Heart left ventricle (tissue), 16 donors: ENCODE data around the gene TMEM176A. TPM values are rescaled to one million over a fixed set of nuclear protein-coding genes. Genes with fewer than 3 reads are reported as not detected.
A peak's percentile ranks its signal among the peaks of the same experiment; 100 is the strongest.

Source experiments
- ATAC-seq, 4 donors: fragments of 200-7000 bp; cut with Tn5 transposase; one replicate each; pipeline ENCODE4 v1.9.1; 2020 to 2022; ENCODE audit warnings: moderate library complexity in 4 of 4, mild to moderate bottlenecking in 3 of 4, moderate number of reproducible peaks in 1 of 4
- DNase-seq, 5 donors: peaks; one replicate each; pipeline ENCODE4 v3.0.0-alpha.2; 2020
- H3K27ac ChIP-seq, 12 donors: fragments of 200-600 bp; sonication (generic) in 4 of 12; one replicate each; pipeline versions ENCODE4 v1.5.0 to v1.8.0; 2016 to 2022; ENCODE audit warnings: mild to moderate bottlenecking in 2 of 12
- H3K27me3 ChIP-seq, 9 donors: fragments of 200-600 bp; sonication (generic) in 2 of 9; one replicate each; pipeline versions ENCODE4 v1.5.1 to v1.8.0; 2016 to 2022; ENCODE audit warnings: mild to moderate bottlenecking in 3 of 9
- H3K36me3 ChIP-seq, 9 donors: fragments of 200-600 bp; sonication (generic) in 2 of 9; one replicate each; pipeline versions ENCODE4 v1.5.0 to v1.8.0; 2018 to 2022; ENCODE audit warnings: mild to moderate bottlenecking in 2 of 9
- H3K4me1 ChIP-seq, 12 donors: fragments of 200-600 bp; sonication (generic) in 4 of 12; one replicate each; pipeline versions ENCODE4 v1.5.0 to v1.8.0; 2016 to 2022; ENCODE audit warnings: mild to moderate bottlenecking in 3 of 12
- H3K4me3 ChIP-seq, 12 donors: fragments of 200-600 bp; sonication (generic) in 4 of 12; one replicate each; pipeline versions ENCODE4 v1.5.0 to v1.8.0; 2017 to 2022; ENCODE audit warnings: mild to moderate bottlenecking in 9 of 12, moderate library complexity in 4 of 12
- H3K9me3 ChIP-seq, 12 donors: fragments of 200-600 bp; sonication (generic) in 4 of 12; one replicate each; pipeline versions ENCODE4 v1.5.0 to v1.8.0; 2016 to 2022; ENCODE audit warnings: mild to moderate bottlenecking in 1 of 12
- POLR2A ChIP-seq, 2 donors: fragments of 450-650 bp; IDR thresholded peaks; one replicate each; pipeline ENCODE4 v1.6.1; 2017; ENCODE audit warnings: antibody characterized with exemption in 2 of 2, mild to moderate bottlenecking in 2 of 2, moderate library complexity in 2 of 2
- WGBS, 4 donors: extraction: QIAGEN DNeasy Blood & Tissue Kit in 2 of 4; methylation state at CpG; one replicate each; pipeline versions ENCODE4 v1.1.5 to v1.1.7; 2013 to 2018; 5-methylcytosine and 5-hydroxymethylcytosine counted together
- intact Hi-C, 10 donors: fragments of 100-400 bp; cut with DNase I; formaldehyde crosslinking; loops; one replicate each; pipeline versions ENCODE4 v1.11.1 to v1.14.2; 2022
- polyA plus RNA-seq, 2 donors: library from polyadenylated mRNA; stranded (reverse); fragments of 200-250 nt; gene quantifications; one replicate each; pipeline ENCODE4 v1.2.3, GENCODE V29; 2013
- total RNA-seq, 9 donors: library from RNA; depleted of rRNA in 2 of 9; stranded (reverse); fragments of >200 nt in 2 of 9; fragmentation: NEBNext Ultra II Directional in 3 of 9; extraction: Animal tissue kit (Norgen Biotek cat#: 25700) in 3 of 9; gene quantifications; one replicate each; pipeline versions ENCODE4 v1.1.0 to v1.2.4, GENCODE V29; 2016 to 2023
- TF ChIP-seq, protein P1 (sequence below), 12 donors: fragments of 200-600 bp; sonication (generic) in 4 of 12; IDR thresholded peaks; one replicate each; pipeline versions ENCODE4 v1.5.0 to v1.8.0; 2018 to 2022; ENCODE audit warnings: antibody characterized with exemption in 12 of 12, mild to moderate bottlenecking in 5 of 12
- donor health status: ischemic (EF 13 %, LVEDD 7.1; RV severe dilation, severe dysfunction).
- donor health status: healthy with polysubstance abuse.
- donor health status: DM: no; HTN: yes; CAD: no.
- donor health status: DM: no; HTN: no; CAD: no.
- donor health status: ischemic (EF 25% LVEDD 6.9; RV normal size, moderate dysfunction).
- donor health status: ischemic (EF 25% LVEDD 5.7; RV mildly dilated, moderate dysfunction).
- donor health status: healthy.
- donor health status: DM: yes; HTN: yes; CAD: no.
- donor health status: ischemic (EF 35%, LVEDD 5.7; RV mildly dilated, moderate dysfunction).
- donor health status: nonischemic (EF 11% LVEDD 7.7; RV severe dilation, severe dysfunction).
- donor health status: DM: yes; HTN: yes; CAD: no.
- donor health status: PGD.
- donor health status: ischemic (EF 29% LVEDD 5.4; RV normal size, mild dysfunction).
- donor health status: nonischemic (EF 23%, LVEDD 6.1; RV moderate dilation, normal function).

The TMEM176A gene
- total and polyA plus RNA-seq, 11 donors: 10.2 to 77.1 (median 29.7) TPM

DNA sequence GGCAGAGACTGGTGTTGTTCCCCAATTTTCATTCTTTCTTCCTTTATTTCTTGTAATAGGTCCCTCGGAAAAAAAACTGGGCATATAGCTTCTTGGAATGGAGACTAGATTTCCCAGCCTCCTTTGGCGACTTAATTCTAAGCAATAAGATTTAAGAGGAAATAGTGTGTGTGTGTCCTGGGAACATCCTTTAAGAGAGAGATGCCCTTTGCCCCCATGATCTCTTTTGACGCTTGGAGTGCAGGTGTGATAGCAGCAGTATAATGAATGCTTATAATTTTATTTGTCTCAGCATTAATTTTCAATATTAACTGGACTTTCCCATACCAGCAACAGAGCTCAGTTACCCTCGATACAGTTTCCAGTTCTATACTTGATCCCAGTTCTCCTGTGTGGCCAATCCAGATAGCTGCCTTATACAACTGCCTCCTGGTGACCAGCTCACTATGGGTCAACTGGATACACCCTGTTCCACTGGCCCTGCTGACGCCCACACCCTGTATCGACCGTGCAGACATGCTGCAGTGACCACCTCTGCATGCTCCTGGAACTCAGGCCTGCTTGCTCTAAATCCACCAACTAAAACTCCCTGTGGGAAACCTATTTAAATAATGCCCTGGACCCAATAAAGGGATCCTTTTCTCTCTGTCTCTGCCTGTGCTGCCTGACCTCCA lies 13.9 kb downstream of the TMEM176A start:
- Histone ChIP-seq H3K4me1 (no peaks in the 10 kb centered on the region), H3K27ac (no peak overlapping the region), H3K27me3 (no peaks in the 10 kb centered on the region), H3K36me3 (no peaks in the 10 kb centered on the region), H3K9me3 (peaks cover 0 to 22% (median 9%) of the 10 kb centered on the region in 12 donors), H3K4me3 (no peak overlapping the region)
- intact Hi-C loops: no loop called here
- DNase-seq: no peak
- no peak for TF ChIP-seq POLR2A (IDR thresholded peaks at IDR 0.05)
- TF ChIP-seq, protein P1, sequence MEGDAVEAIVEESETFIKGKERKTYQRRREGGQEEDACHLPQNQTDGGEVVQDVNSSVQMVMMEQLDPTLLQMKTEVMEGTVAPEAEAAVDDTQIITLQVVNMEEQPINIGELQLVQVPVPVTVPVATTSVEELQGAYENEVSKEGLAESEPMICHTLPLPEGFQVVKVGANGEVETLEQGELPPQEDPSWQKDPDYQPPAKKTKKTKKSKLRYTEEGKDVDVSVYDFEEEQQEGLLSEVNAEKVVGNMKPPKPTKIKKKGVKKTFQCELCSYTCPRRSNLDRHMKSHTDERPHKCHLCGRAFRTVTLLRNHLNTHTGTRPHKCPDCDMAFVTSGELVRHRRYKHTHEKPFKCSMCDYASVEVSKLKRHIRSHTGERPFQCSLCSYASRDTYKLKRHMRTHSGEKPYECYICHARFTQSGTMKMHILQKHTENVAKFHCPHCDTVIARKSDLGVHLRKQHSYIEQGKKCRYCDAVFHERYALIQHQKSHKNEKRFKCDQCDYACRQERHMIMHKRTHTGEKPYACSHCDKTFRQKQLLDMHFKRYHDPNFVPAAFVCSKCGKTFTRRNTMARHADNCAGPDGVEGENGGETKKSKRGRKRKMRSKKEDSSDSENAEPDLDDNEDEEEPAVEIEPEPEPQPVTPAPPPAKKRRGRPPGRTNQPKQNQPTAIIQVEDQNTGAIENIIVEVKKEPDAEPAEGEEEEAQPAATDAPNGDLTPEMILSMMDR (IDR thresholded peaks at IDR 0.05): no peak
- WGBS, 4 donors: 73 to 84% (median 80%) methylated on average over 7 of the region's 7 CpGs
- ATAC-seq: no peak

DNA sequence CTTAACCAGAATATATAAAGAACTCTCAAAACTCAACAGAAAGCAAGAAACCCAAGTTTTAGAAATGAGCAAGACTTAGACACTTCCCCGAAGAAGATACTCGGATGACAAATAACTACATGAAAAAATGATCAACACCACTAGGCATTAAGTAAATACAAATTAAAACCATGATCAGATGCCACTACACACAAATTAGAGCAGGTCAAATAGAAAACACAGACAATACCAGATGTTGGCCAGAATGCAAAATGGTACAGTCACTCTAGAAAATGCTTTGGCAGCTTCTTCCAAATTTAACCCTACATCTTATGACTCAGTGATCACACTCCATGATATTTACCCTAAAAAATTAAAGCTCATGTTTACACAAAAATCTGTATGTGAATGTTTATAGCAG lies 18.4 kb downstream of the TMEM176A start:
- ATAC-seq (no peak), DNase-seq (no peak)
- Histone ChIP-seq H3K27ac (no peak overlapping the region), H3K4me3 (no peak overlapping the region), H3K4me1 (peaks cover 0 to 17% (median 7%) of the 10 kb centered on the region in 12 donors), H3K9me3 (peaks cover 0 to 28% (median 10%) of the 10 kb centered on the region in 12 donors), H3K27me3 (no peaks in the 10 kb centered on the region), H3K36me3 (no peaks in the 10 kb centered on the region)
- TF ChIP-seq, protein P1 (IDR thresholded peaks at IDR 0.05): no peak
- no peak for TF ChIP-seq POLR2A (IDR thresholded peaks at IDR 0.05)
- 92 to 98% (median 96%) methylated on average over 2 of the region's 2 CpGs for WGBS, 4 donors
- intact Hi-C loops: no loop called here

DNA sequence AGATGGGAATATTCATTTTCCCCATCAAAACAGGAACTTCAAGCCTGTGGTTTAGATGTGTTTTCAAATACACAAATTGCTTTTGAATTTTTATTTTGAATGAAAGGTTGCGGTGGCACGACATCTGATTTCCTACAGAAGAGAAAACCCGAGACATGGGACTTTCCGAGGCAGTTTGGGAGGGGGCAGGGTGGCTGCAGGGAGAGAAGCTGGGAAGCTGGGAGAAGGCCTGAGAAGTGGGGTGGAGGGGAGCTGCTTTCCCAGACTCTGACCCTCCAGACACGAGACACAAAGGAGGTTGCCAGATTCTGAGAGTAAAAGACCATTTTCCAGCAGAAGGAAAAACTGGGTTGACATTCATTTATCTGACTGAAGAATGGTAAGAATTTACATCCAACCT lies 19.6 kb downstream of the TMEM176A start:
- 31 to 51% (median 37%) methylated on average over 5 of the region's 5 CpGs for WGBS, 4 donors

DNA sequence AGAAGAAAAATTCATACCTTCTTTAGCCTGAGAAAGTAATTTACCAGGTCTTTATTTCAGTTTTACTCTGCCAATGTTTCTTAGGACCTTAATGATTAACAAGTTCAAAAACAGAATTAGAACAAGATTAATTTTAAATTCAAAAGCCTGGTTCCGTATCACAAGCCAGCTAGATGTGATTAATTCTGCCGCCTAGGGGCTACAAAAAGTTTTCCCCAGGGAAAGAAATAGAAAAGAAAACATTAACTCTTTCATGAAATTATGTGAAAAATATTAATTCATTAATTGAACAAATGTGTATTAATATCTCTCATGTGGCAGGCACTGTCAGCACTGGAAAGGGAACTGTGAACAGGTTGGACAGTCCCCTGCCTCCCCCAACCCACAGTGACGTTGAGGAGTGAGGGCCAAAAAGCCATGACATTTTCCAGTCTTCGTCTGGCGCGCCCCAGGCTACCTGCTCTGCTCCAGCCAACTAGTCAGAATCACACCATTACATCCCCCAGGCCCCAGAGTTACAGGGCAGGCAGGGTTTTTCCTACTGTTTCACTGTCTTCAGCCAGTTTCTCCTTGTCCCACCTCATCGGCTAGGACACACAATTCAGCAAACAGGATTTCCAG lies 20.1 kb downstream of the TMEM176A start:
- WGBS, 4 donors: 29 to 60% (median 49%) methylated on average over 7 of the region's 7 CpGs

More for the DNA sequence above, 19.6 kb downstream of the TMEM176A start:
- Histone ChIP-seq H3K27me3 (no peaks in the 10 kb centered on the region), H3K9me3 (peaks cover 0 to 28% (median 10%) of the 10 kb centered on the region in 12 donors), H3K27ac (peak overlapping the region in 5 of 12 donors; percentile 2 to 66 (median 41)), H3K4me1 (peaks cover 0 to 19% (median 7%) of the 10 kb centered on the region in 12 donors), H3K36me3 (no peaks in the 10 kb centered on the region), H3K4me3 (no peak overlapping the region)
- TF ChIP-seq, protein P1 (IDR thresholded peaks at IDR 0.05): no peak
- no peak for TF ChIP-seq POLR2A (IDR thresholded peaks at IDR 0.05)
- no peak for DNase-seq
- ATAC-seq: no peak
- intact Hi-C loops: no loop called here

More for the DNA sequence above, 20.1 kb downstream of the TMEM176A start:
- TF ChIP-seq, protein P1 (IDR thresholded peaks at IDR 0.05): peak in 3 of 12 donors; percentile 10 to 29 (median 21)
- no peak for TF ChIP-seq POLR2A (IDR thresholded peaks at IDR 0.05)
- H3K4me3 ChIP-seq: no peak overlapping the region
- peak in 1 of 4 donors; percentile 38 for ATAC-seq
- intact Hi-C loops: no loop called here
- peak overlapping the region in 5 of 12 donors; percentile 2 to 66 (median 41) for H3K27ac ChIP-seq
- H3K9me3 ChIP-seq: peaks cover 0 to 24% (median 9%) of the 10 kb centered on the region in 12 donors
- peaks cover 0 to 22% (median 7%) of the 10 kb centered on the region in 12 donors for H3K4me1 ChIP-seq
- no peaks in the 10 kb centered on the region for H3K36me3 ChIP-seq
- no peaks in the 10 kb centered on the region for H3K27me3 ChIP-seq
- peak in 1 of 5 donors; percentile 40 for DNase-seq
